Uterus (tissue), 4 donors: Measurements from ENCODE around the gene PLXNA4. TPM values are rescaled to one million over a fixed set of nuclear protein-coding genes. Genes with fewer than 3 reads are reported as not detected.

Source experiments
- DNase-seq, 2 donors: peaks; one replicate each; pipeline ENCODE4 v3.0.0-alpha.2; 2019 to 2020
- H3K27ac ChIP-seq, 2 donors: fragments of 200-600 bp; sonication (generic); 1 replicate in 1 of 2; 2 replicates in 1 of 2; pipeline ENCODE4 v1.5.1; 2016 to 2018
- H3K27me3 ChIP-seq, 2 donors: fragments of 200-600 bp; sonication (generic); one replicate each; pipeline ENCODE4 v1.5.1; 2018 to 2019; ENCODE audit warnings: control low read depth in 1 of 2
- H3K36me3 ChIP-seq, 2 donors: fragments of 200-600 bp; sonication (generic); one replicate each; pipeline ENCODE4 v1.5.1; 2019; ENCODE audit warnings: control low read depth in 1 of 2
- H3K4me1 ChIP-seq, 2 donors: fragments of 200-600 bp; sonication (generic); one replicate each; pipeline ENCODE4 v1.5.1; 2018 to 2019; ENCODE audit warnings: control low read depth in 1 of 2
- H3K4me3 ChIP-seq, 2 donors: fragments of 200-600 bp; sonication (generic); 1 replicate in 1 of 2; 2 replicates in 1 of 2; pipeline ENCODE4 v1.5.1; 2018 to 2019; ENCODE audit warnings: mild to moderate bottlenecking in 1 of 2
- H3K9me3 ChIP-seq, 2 donors: fragments of 200-600 bp; sonication (generic); one replicate each; pipeline ENCODE4 v1.5.1; 2019; ENCODE audit warnings: control low read depth in 1 of 2
- CTCF ChIP-seq, 4 experiments: fragments of 200-600 bp in 2 of 4; fragments of 450-650 bp in 2 of 4; sonication (generic) in 2 of 4; IDR thresholded peaks; one replicate each; pipeline ENCODE4 v1.5.1; 2016 to 2019; ENCODE audit warnings: antibody characterized with exemption in 4 of 4, mild to moderate bottlenecking in 2 of 4, moderate library complexity in 1 of 4
- POLR2A ChIP-seq, 2 donors: fragments of 450-650 bp; IDR thresholded peaks; one replicate each; pipeline ENCODE4 v1.6.1; 2016; ENCODE audit warnings: antibody characterized with exemption in 2 of 2, mild to moderate bottlenecking in 1 of 2, moderate library complexity in 1 of 2
- intact Hi-C: fragments of 100-400 bp; cut with DNase I; formaldehyde crosslinking; loops from one replicate; pipeline ENCODE4 v1.15.1; 2023; ENCODE audit warnings: low total_unique reads
- total RNA-seq, 4 donors: library from RNA; depleted of rRNA in 3 of 4; stranded (reverse); fragments of >200 nt in 3 of 4; gene quantifications; one replicate each; pipeline versions ENCODE4 v1.1.0 to v1.2.4, GENCODE V29; 2014 to 2023
- donor health status: DM: yes; HTN: yes; CAD: no.

PLXNA4 gene
- total RNA-seq, 4 donors from 2014 or later: 4.1 to 16.5 (median 7.7) TPM

- H3K27ac ChIP-seq: no peak overlapping the region
- intact Hi-C loops: no loop called here
- no peaks in the 10 kb centered on the region for H3K4me1 ChIP-seq
- no peaks in the 10 kb centered on the region for H3K36me3 ChIP-seq
- TF ChIP-seq POLR2A (IDR thresholded peaks at IDR 0.05): no peak
- TF ChIP-seq CTCF (IDR thresholded peaks at IDR 0.05): no peak
- H3K4me3 ChIP-seq: no peak overlapping the region
- H3K27me3 ChIP-seq: no peaks in the 10 kb centered on the region
- no peak for DNase-seq
- peaks cover 0 to 6% of the 10 kb centered on the region in 2 donors for H3K9me3 ChIP-seq
Measured at GRCh38 chr7:132182992-132183391, 393.3 kb downstream of the PLXNA4 start.

GRCh38 chr7:132181946-132182685 is 394.2 kb downstream of the PLXNA4 start:
- Histone ChIP-seq H3K4me1 (no peaks in the 10 kb centered on the region), H3K27me3 (no peaks in the 10 kb centered on the region), H3K4me3 (no peak overlapping the region), H3K36me3 (no peaks in the 10 kb centered on the region), H3K27ac (no peak overlapping the region), H3K9me3 (peaks cover 0 to 1% of the 10 kb centered on the region in 2 donors)
- DNase-seq: no peak
- TF ChIP-seq CTCF (IDR thresholded peaks at IDR 0.05): no peak
- TF ChIP-seq POLR2A (IDR thresholded peaks at IDR 0.05): no peak
- intact Hi-C loops: no loop called here

GRCh38 chr7:132181371-132181770 is 394.9 kb downstream of the PLXNA4 start:
- intact Hi-C loops: no loop called here
- Histone ChIP-seq H3K36me3 (no peaks in the 10 kb centered on the region), H3K4me1 (no peaks in the 10 kb centered on the region), H3K4me3 (no peak overlapping the region), H3K9me3 (no peaks in the 10 kb centered on the region), H3K27me3 (no peaks in the 10 kb centered on the region), H3K27ac (no peak overlapping the region)
- no peak for TF ChIP-seq POLR2A (IDR thresholded peaks at IDR 0.05)
- no peak for TF ChIP-seq CTCF (IDR thresholded peaks at IDR 0.05)
- no peak for DNase-seq

GRCh38 chr7:132180481-132180880 is 395.8 kb downstream of the PLXNA4 start:
- no peaks in the 10 kb centered on the region for H3K36me3 ChIP-seq
- H3K27me3 ChIP-seq: no peaks in the 10 kb centered on the region
- no peak for TF ChIP-seq CTCF (IDR thresholded peaks at IDR 0.05)
- DNase-seq: no peak
- H3K4me3 ChIP-seq: no peak overlapping the region
- no peak overlapping the region for H3K27ac ChIP-seq
- no peaks in the 10 kb centered on the region for H3K4me1 ChIP-seq
- no peaks in the 10 kb centered on the region for H3K9me3 ChIP-seq
- intact Hi-C loops: no loop called here

GRCh38 chr7:132179681-132180080 is 396.6 kb downstream of the PLXNA4 start:
- intact Hi-C loops: no loop called here
- Histone ChIP-seq H3K27me3 (no peaks in the 10 kb centered on the region), H3K4me3 (no peak overlapping the region), H3K36me3 (no peaks in the 10 kb centered on the region), H3K27ac (no peak overlapping the region), H3K4me1 (no peaks in the 10 kb centered on the region), H3K9me3 (no peaks in the 10 kb centered on the region)
- no peak for DNase-seq
- no peak for TF ChIP-seq CTCF (IDR thresholded peaks at IDR 0.05)
- no peak for TF ChIP-seq POLR2A (IDR thresholded peaks at IDR 0.05)
